Esophagus (tissue), 2 donors: ENCODE measurements around the gene GALNT18. TPM values are rescaled to one million over a fixed set of nuclear protein-coding genes. Genes with fewer than 3 reads are reported as not detected.

Source experiments
- H3K27ac ChIP-seq, 2 donors: one replicate each; pipeline ENCODE4 v1.5.1; 2013; ENCODE audit warnings: low read depth in 2 of 2, mild to moderate bottlenecking in 2 of 2, inconsistent platforms in 1 of 2, low read length in 1 of 2, moderate library complexity in 1 of 2
- H3K27me3 ChIP-seq, 2 donors: one replicate each; pipeline ENCODE4 v1.6.1; 2013; ENCODE audit warnings: low read length in 2 of 2, control low read depth in 1 of 2, mild to moderate bottlenecking in 1 of 2; ENCODE audit not compliant: insufficient read depth in 2 of 2, control insufficient read depth in 1 of 2
- H3K36me3 ChIP-seq, 2 donors: one replicate each; pipeline ENCODE4 v1.6.1; 2013; ENCODE audit warnings: low read length in 1 of 2; ENCODE audit not compliant: control insufficient read depth in 2 of 2, insufficient read depth in 2 of 2
- H3K4me1 ChIP-seq, 2 donors: one replicate each; pipeline ENCODE4 v1.6.1; 2013; ENCODE audit warnings: low read length in 1 of 2; ENCODE audit not compliant: control insufficient read depth in 2 of 2, insufficient read depth in 2 of 2
- H3K4me3 ChIP-seq, 2 donors: one replicate each; pipeline ENCODE4 v1.5.1; 2013; ENCODE audit warnings: low read length in 2 of 2, mild to moderate bottlenecking in 2 of 2, low read depth in 1 of 2, moderate library complexity in 1 of 2
- H3K9me3 ChIP-seq, 2 donors: one replicate each; pipeline ENCODE4 v1.6.1; 2013; ENCODE audit warnings: mild to moderate bottlenecking in 2 of 2, low read depth in 1 of 2, low read length in 1 of 2, moderate library complexity in 1 of 2; ENCODE audit not compliant: control insufficient read depth in 2 of 2, insufficient read depth in 1 of 2
- WGBS, 2 donors: extraction: QIAGEN DNeasy Blood & Tissue Kit; methylation state at CpG; one replicate each; pipeline ENCODE4 v1.1.7; 2013; 5-methylcytosine and 5-hydroxymethylcytosine counted together
- polyA plus RNA-seq, 2 donors: library from polyadenylated mRNA; stranded (reverse); fragments of 200-250 nt; gene quantifications; one replicate each; pipeline ENCODE4 v1.2.3, GENCODE V29; 2013
- donor health status: healthy with polysubstance abuse.
- donor health status: Bipolar disorder and iron deficiency.

Gene GALNT18
- polyA plus RNA-seq, 2 donors, result 2.2 to 5.8 TPM

- H3K36me3 ChIP-seq, result no peaks in the 10 kb centered on the region
- H3K27ac ChIP-seq, result no peak overlapping the region
- no peaks in the 10 kb centered on the region for H3K27me3 ChIP-seq
- H3K4me1 ChIP-seq, result no peaks in the 10 kb centered on the region
- H3K4me3 ChIP-seq, result no peak overlapping the region
- no peaks in the 10 kb centered on the region for H3K9me3 ChIP-seq
These were observed 21.5 kb downstream of the GALNT18 start for GRCh38 chr11:11600288-11600687.

DNA sequence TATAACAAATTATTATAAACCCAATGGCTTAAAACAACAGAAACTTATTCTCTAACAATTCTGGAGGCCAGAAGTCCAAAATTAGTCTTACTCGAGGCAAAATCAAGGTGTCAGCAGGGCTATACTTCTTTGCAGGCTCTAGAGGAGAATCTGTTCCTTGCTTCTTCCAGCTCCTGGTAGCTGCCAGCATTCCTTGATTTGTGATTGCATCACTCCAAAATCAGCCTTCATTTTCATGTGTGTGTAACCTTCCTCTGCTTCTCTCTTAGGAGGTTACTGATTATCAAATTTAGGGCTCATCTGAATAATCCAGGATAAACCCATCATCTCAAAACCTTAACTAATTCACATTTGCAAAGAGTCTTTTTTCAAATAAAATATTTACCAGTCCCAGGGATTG, 23.6 kb downstream of the GALNT18 start:
- Histone ChIP-seq H3K27me3 (no peaks in the 10 kb centered on the region), H3K36me3 (no peaks in the 10 kb centered on the region), H3K4me1 (no peaks in the 10 kb centered on the region), H3K27ac (no peak overlapping the region), H3K4me3 (no peak overlapping the region), H3K9me3 (no peaks in the 10 kb centered on the region)
- 91 to 93% methylated on average over 1 of the region's 1 CpG for WGBS, 2 donors

DNA sequence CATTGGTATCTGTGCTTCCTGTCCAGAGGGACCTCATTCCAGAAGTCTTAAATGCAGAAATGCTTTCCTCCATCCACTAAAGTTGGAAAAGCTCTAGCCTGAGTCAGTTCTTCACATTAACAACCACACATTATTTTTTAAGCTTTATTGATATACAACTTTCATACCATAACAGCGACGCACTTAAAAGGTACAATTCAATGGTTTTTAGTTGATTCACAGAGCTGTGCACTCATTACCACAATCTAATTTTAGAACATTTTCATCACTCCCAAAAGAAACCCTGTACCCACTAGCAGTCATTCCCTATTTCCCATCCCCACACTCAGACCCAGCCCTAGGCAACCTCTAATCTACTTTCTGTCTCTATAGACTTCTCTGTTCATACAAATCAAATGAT, 27.6 kb downstream of the GALNT18 start:
- Histone ChIP-seq H3K36me3 (no peaks in the 10 kb centered on the region), H3K27ac (no peak overlapping the region), H3K27me3 (no peaks in the 10 kb centered on the region), H3K4me3 (no peak overlapping the region), H3K4me1 (no peaks in the 10 kb centered on the region), H3K9me3 (no peaks in the 10 kb centered on the region)
- 98 to 99% methylated on average over 2 of the region's 2 CpGs for WGBS, 2 donors

- H3K27ac ChIP-seq, result no peak overlapping the region
- no peak overlapping the region for H3K4me3 ChIP-seq
- no peaks in the 10 kb centered on the region for H3K27me3 ChIP-seq
- H3K9me3 ChIP-seq, result no peaks in the 10 kb centered on the region
- no peaks in the 10 kb centered on the region for H3K4me1 ChIP-seq
- 82 to 83% methylated on average over 8 of the region's 8 CpGs for WGBS, 2 donors
- H3K36me3 ChIP-seq, result no peaks in the 10 kb centered on the region
These were observed 29.6 kb downstream of the GALNT18 start for GRCh38 chr11:11592146-11592684.

DNA sequence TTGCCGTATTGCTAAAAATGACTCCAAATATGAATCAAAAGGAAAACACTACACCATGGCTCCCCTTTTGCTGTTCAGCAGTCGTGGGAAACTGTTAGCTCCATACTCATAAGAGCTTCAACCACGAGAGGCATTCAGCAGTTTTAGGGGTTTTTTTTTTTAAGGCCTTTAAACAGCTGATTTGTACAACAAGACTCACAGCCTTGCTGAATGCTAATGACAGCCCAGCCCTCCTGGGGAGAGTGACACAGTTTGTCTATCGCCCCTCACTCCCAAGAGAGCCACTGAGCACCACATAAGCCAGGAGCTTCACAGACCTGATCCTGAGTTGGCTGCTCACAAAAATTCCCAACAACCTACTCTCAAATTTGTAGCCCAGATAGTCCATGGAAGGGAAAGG, 32.4 kb downstream of the GALNT18 start:
- Histone ChIP-seq H3K36me3 (no peaks in the 10 kb centered on the region), H3K4me1 (no peaks in the 10 kb centered on the region), H3K9me3 (no peaks in the 10 kb centered on the region), H3K27me3 (no peaks in the 10 kb centered on the region), H3K4me3 (no peak overlapping the region), H3K27ac (no peak overlapping the region)
- 65 to 76% methylated on average over 4 of the region's 4 CpGs for WGBS, 2 donors

GRCh38 chr11:11588891-11589290, 32.9 kb downstream of the GALNT18 start:
- 63 to 72% methylated on average over 1 of the region's 1 CpG for WGBS, 2 donors
- H3K36me3 ChIP-seq, result no peaks in the 10 kb centered on the region

DNA sequence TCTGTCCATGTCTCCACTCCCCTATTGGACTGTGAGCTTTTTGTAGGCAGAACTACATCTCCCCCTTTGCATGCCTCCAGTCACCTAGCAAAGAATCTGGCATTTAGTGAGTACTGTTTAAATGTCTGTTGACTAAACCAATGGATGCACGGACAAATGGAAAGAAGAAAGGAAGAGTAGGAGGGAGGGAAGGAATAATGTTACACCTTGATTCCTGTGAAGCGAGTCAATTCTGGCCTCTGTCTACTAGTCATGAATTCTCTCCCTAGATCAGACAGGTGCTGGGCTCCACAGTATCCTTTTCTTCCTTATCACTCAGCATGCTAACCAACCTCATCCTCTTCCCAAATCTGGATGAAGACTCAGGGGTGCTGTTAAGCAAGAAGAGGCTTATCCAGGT, 33.6 kb downstream of the GALNT18 start:
- Histone ChIP-seq H3K4me1 (no peaks in the 10 kb centered on the region), H3K36me3 (no peaks in the 10 kb centered on the region), H3K27me3 (no peaks in the 10 kb centered on the region), H3K9me3 (no peaks in the 10 kb centered on the region), H3K4me3 (no peak overlapping the region), H3K27ac (peak overlapping the region in 1 of 2 donors; percentile 10)
- WGBS, 2 donors, result 84 to 89% methylated on average over 2 of the region's 2 CpGs

More at GRCh38 chr11:11588891-11589290, 32.9 kb downstream of the GALNT18 start:
- no peaks in the 10 kb centered on the region for H3K9me3 ChIP-seq
- H3K4me1 ChIP-seq, result no peaks in the 10 kb centered on the region
- no peak overlapping the region for H3K27ac ChIP-seq
- no peaks in the 10 kb centered on the region for H3K27me3 ChIP-seq
- no peak overlapping the region for H3K4me3 ChIP-seq

DNA sequence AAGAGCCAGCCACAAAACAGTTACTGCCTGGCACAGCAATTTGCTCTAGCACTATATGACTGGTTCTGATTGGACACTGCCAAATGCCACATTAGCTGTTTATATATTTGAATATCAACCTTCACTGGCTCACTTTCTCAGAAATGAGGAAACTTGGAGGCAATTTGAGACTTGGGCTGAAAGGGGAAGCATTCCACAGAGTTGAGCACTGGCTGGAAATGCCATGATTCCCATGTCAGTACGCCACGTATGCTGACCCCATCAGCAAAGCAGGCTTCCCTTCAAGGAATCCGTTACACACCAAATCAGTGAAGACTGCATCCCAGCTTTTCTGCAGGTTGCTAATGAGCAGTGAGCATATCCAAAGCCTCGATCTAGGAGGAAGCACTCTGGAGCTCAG, 34.7 kb downstream of the GALNT18 start:
- WGBS, 2 donors, result 80 to 88% methylated on average over 4 of the region's 4 CpGs
- no peak overlapping the region for H3K4me3 ChIP-seq
- H3K9me3 ChIP-seq, result no peaks in the 10 kb centered on the region
- no peaks in the 10 kb centered on the region for H3K36me3 ChIP-seq
- no peaks in the 10 kb centered on the region for H3K4me1 ChIP-seq
- no peak overlapping the region for H3K27ac ChIP-seq
- no peaks in the 10 kb centered on the region for H3K27me3 ChIP-seq

DNA sequence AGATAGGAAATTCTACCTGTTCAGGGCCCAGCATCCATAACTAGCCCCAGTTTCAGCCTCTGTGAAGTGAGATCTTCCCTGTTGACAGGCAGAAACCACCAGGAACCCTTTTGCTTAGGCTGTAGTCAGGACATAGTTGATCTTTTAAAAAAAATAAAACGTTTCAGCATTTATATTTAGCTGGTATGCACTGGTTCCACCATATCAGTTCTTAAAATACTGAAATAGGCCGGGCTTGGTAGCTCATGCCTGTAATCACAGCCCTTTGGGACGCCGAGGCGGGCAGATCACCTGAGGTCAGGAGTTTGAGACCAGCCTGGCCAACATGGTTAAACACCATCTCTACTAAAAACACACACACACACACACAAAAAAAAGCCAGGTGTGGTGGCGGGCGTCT, 35.3 kb downstream of the GALNT18 start:
- Histone ChIP-seq H3K27me3 (no peaks in the 10 kb centered on the region), H3K27ac (no peak overlapping the region), H3K4me1 (no peaks in the 10 kb centered on the region), H3K9me3 (no peaks in the 10 kb centered on the region), H3K36me3 (no peaks in the 10 kb centered on the region), H3K4me3 (no peak overlapping the region)
- WGBS, 2 donors, result 89 to 91% methylated on average over 7 of the region's 7 CpGs

DNA sequence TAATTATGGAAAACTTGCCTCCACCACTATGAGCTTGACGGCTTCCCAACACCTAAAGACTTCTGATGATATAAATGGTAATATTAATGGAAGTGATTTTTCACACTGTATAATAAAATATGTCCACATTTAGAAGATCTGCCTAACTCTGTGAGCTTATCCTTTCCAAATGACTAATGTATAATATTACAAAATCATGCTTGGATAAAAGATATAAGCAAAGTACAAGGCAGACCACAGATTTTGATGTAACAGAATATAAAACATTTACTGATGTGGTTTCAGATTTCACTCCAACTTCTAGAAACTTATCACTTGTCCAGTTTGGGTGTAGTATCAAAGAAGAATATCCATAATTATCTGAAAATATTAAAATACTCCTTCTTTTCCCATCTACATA, 36.9 kb downstream of the GALNT18 start:
- H3K4me1 ChIP-seq, result peaks cover 0 to 4% of the 10 kb centered on the region in 2 donors
- no peaks in the 10 kb centered on the region for H3K9me3 ChIP-seq
- no peak overlapping the region for H3K27ac ChIP-seq
- no peaks in the 10 kb centered on the region for H3K27me3 ChIP-seq
- no peaks in the 10 kb centered on the region for H3K36me3 ChIP-seq
- no peak overlapping the region for H3K4me3 ChIP-seq
- WGBS, 2 donors, result 80 to 87% methylated on average over 1 of the region's 1 CpG
